Inferior parietal cortex (tissue), 1 donor: ENCODE data around the gene TERT.
"Not testable (repeated sequence)": the region's sequence is repeated elsewhere in the genome, so short reads cannot be mapped to it uniquely, and the experiment has no call there.

Source experiments
- DNase-seq: peaks from one replicate; pipeline ENCODE4 v3.0.0-alpha.2; 2016; ENCODE audit errors: extremely low spot score

The TERT gene

GRCh38 chr5:1294206-1294834, 548 bp downstream of the TERT start:
- DNase-seq = no peak

- no peak for DNase-seq
These were observed 1.3 kb downstream of the TERT start for GRCh38 chr5:1293416-1294205.

- DNase-seq = no peak
These were observed 1.9 kb downstream of the TERT start for GRCh38 chr5:1292846-1293415.

GRCh38 chr5:1292139-1292538, 2.7 kb downstream of the TERT start:
- no peak for DNase-seq

DNA sequence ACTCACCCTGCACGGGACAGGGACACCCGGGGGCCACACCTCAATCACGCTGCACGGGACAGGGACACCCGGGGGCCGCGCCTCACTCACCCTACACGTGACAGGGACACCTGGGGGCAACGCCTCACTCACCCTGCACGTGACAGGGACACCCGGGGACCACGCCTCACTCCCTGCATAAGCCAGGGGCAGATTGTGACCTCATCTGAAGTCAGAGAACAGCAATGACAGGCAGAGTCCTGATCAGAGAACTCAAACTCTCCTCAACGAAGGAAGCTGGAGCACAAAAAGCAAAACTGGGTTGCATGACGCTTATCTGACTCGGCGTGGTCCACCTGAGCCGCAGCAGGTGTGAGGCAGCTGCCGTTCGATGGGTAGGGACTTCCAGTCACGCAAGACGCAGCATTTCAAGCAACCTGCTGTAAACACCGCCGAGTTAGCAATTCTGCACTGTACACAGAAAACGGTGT, 3.2 kb downstream of the TERT start:
- no peak for DNase-seq

DNA sequence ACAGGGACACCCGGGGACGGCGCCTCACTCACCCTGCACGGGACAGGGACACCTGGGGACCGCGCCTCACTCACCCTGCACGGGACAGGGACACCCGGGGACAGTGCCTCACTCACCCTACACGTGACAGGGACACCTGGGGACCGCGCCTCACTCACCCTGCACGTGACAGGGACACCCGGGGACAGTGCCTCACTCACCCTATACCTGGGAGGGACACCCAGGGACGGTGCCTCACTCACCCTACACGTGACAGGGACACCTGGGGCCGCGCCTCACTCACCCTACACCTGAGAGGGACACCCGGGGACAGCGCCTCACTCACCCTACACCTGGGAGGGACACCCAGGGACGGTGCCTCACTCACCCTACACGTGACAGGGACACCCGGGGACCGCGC, 3.9 kb downstream of the TERT start:
- not testable (repeated sequence) for DNase-seq

DNA sequence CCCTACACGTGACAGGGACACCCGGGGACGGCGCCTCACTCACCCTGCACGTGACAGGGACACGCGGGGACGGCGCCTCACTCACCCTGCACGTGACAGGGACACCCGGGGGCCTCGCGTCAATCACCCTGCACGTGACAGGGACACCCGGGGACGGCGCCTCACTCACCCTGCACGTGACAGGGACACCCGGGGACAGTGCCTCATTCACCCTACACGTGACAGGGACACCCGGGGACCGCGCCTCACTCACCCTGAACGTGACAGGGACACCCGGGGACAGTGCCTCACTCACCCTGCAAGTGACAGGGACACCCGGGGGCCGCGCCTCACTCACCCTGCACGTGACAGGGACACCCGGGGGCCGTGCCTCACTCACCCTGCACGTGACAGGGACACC, 5.3 kb downstream of the TERT start:
- DNase-seq = not testable (repeated sequence)

- DNase-seq = no peak
These were observed 6.2 kb downstream of the TERT start for GRCh38 chr5:1288439-1289335.

GRCh38 chr5:1285883-1286291, 9.0 kb downstream of the TERT start:
- DNase-seq = no peak

DNA sequence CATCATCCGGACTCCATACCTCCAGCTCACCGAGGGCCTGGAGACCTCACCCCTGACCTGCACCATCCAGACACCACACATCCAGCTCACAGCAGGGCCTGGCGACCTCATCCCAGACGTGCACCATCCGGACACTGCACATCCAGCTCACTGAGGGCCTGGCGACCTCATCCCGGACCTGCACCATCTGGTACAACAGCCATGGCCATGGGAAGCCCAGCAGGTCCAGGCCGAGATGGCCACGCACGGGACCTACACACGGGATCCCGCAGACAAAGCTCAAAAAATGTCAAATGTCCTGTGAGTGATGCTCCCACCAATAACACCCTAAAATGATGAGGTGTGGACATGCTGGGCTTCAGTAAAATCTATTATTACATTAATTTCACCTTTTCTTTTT, 9.7 kb downstream of the TERT start:
- no peak for DNase-seq

GRCh38 chr5:1284336-1284970, 10.4 kb downstream of the TERT start:
- not testable (repeated sequence) for DNase-seq

DNA sequence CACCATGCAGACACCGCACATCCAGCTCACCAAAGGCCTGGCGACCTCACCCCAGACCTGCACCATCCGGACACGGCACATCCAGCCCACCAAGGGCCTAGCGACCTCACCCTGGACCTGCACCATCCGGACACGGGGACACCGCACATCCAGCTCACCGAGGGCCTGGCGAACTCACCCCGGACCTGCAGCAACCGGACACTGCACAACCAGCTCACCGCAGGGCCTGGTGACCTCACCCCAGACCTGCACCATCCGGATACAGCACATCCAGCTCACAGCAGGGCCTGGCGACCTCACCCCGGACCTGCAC, 11.2 kb downstream of the TERT start:
- DNase-seq = not testable (repeated sequence)

- DNase-seq = not testable (repeated sequence)
These were observed 11.7 kb downstream of the TERT start for GRCh38 chr5:1282993-1283728.

GRCh38 chr5:1282131-1282992, 12.5 kb downstream of the TERT start:
- DNase-seq = no peak

DNA sequence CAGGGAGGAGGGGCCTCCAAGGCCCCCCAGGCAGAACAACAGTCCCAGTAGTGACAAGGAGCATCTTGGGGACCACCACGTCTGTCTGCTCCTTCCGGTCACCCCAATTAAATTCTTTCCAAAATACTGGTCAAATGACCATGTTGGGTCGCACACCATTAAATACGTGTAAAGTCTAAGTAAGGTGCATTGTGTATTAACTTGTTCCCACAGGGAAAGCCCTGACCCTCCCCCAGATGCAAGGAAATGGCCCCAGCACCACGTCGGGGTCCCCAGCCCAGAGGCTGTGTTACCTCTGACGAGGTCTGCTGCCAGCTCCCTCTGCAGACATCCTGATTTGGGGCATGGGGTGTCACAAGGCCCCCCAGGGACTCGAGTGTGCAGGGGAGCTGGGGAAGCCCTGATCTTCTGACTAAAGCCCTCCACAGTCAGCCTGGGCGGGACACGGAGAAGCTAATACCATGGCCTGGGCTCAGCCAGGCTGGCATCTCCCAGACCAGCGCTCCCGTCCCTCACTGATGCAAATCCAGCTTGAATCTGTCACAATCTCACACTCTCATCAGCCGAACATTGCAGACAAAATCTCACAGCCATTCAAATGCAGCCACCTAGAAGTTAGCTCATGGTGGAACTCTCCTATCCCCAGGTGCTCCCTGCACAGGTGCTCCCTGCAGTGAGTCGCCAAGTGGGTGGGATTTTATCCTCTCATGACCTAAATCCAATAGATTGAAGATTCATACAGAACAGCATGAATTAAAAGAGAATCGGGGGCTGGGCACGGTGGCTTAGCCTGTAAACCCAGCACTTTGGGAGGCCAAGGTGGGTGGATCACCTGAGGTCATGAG, 13.6 kb downstream of the TERT start:
- DNase-seq = no peak

DNA sequence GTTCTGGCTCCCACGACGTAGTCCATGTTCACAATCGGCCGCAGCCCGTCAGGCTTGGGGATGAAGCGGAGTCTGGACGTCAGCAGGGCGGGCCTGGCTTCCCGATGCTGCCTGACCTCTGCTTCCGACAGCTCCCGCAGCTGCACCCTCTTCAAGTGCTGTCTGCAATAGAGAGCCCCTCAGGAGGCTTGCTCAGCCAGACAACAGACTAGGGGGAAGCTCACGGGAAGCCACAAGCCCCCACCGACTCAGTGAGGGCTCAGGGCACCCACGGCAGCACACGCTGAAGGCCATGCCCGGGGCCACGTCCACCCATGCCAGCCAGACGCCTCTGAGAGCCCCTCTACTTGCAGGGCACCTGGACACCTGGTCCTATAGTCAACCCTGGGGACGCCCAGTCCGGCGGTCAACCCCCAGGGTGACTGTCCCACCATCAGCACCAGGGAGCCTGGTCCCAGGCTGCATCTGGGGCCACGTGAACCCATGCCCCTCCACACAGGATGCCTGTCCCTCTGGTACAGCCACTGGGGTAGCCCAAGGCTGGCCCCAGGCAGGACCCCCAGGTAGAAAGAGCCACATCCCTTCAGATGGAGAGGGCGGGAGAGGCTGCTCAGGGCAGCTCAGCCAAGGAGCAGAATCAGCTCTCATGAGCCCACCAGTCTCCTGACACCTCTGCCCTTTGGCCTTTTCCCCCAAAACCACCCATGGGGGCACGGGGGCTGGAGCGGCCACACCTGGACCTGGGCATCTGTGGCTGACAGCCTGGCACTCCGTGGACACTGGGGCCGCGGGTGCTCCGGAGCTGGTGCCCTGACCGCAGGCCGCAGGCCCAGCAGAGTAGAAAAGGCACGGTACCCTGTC, 14.5 kb downstream of the TERT start:
- DNase-seq = no peak

DNA sequence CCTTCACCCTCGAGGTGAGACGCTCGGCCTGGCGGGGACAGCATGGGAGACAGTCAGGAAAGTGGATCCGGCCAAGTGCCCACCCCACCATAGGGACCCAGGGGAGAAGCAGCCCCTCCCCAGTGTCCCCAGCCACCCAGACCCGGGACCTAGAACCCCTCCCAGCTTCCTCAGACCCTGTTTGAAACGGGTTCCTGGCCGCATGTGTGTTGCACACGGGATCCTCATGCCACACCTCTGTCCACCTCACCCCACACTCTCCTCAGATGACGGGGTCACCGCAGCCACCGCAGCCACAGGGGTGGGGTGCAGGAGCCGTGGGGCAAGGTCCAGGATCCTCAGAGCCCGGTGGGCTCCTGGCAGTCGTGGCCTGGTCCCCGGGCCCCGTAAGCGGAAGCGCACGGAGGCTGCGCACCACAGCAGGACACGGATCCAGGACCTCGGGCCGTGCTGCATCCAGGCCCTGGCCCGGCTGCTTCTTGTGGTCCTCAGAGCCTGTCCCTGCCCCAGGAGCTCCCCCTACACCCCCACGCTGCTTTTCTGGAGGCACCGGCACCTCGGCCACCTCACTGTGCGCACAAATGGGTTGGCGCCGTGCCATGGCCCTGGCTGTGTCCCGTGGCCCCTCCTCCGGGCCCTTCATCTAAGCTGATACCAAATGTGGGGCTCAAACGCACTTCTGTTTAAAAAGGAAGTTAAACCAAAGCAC, 15.3 kb downstream of the TERT start:
- DNase-seq = no peak
